Epithelial cell of esophagus (primary cell): ENCODE results near the gene EXOC3L1.
A peak's percentile ranks its signal among the peaks of the same experiment; 100 is the strongest.

ENCODE experiments used
- DNase-seq: peaks from one replicate; pipeline ENCODE4 v3.0.0; 2010; ENCODE audit warnings: low read depth
- H3K4me3 ChIP-seq: 2 replicates; pipeline ENCODE4 v1.5.1; 2011; ENCODE audit warnings: mild to moderate bottlenecking, low read length, control low read depth
- CTCF ChIP-seq: IDR thresholded peaks from 2 replicates; pipeline ENCODE4 v1.5.1; 2011; ENCODE audit warnings: low read depth, mild to moderate bottlenecking, low read length, control low read depth, inconsistent platforms; ENCODE audit not compliant: insufficient read depth; ENCODE audit errors: missing control alignments

EXOC3L1 gene

DNA sequence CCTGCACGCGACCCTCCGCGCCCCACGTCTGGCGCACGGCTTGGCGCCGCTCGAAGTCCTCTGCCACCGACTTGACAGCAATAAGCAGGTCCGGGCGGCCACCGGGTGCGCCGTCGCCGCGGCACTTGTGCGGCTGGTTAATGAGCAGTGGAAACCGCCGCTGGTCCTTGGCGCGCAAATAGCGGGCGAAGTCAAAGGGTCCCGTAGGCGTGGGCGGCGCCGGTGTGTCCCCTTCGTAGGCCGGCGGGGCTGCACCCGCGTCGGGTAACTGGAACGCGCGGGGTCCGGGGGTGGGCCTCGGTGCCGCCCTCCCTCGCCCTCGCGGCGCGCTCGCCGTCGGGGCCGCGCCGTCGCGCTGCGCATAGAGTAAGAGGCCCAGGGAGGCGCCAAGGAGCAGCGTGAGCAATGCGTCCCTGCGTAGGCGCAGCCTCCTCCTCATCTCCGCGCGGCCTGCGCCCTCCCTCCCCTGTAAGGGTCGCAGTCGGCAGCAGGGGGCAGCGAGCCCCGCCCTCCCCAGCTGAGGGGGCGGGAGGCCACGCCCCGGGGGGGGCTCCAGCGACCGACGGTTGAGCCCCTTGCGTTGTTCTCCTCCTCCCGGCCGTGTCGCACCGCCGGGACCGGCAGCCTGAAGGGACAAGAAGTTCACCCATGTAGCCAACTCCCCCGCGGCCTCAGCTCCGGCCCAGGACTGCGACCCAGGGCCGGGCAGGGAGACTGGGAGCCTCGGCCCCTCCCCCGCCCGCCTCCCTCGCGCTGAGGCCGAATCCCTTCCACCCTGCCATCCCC, 39.7 kb downstream of the EXOC3L1 start:
- no peak for TF ChIP-seq CTCF
- H3K4me3 ChIP-seq = peak overlapping the region; percentile 55
- DNase-seq = peak; percentile 42

- no peak for TF ChIP-seq CTCF
- DNase-seq = no peak
- no peak overlapping the region for H3K4me3 ChIP-seq
These were observed 40.5 kb downstream of the EXOC3L1 start for GRCh38 chr16:67149276-67150046.

DNA sequence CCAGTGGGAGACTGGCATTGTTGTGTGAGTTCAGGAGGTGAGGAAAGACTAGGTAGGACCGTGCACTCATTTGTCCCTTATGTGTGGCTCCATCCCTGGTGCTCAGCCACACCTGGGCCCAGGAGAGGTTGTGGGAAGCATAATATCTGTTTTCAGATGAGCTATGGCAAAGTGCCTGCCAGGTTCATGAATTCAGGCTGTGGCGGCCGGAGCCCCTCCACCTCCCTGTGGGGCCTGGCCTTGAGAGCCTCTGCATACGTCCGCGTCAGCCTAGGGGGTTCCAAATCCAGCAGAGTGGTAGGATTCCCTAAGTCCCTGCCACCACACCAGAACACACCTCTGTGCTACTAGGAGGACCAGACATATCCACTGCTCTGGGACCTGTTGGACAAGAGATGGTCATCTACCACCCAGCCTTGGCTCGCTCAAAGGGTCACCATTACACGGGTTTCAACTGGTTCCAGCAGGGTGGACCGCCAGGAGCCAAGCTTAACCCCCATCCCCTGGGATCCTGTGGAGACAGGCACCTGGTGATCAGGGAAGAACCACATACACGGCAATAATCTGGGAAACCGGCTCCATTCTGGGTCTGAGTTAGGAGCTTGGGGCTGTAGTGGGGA, 41.2 kb downstream of the EXOC3L1 start:
- H3K4me3 ChIP-seq = no peak overlapping the region
- DNase-seq = no peak
- TF ChIP-seq CTCF = no peak

DNA sequence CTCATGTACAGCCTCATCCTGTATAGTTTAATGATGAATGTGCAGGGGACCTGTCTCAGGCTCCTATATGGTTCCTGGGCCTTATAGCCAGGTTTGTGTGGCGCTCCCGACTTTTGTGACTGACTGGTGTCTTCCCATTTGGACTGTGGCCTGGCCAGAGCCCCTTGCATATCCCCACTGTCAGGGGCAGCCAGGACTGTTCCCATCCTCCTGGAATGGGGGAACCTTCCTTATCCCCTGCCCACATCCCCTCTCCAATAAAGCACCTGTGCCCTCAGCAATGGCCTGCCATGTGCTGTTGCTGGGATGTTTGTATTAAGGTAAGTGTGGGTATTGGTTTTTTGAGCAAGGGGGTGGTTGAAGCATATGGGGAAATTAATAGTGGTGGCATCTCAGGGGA, 41.7 kb downstream of the EXOC3L1 start:
- H3K4me3 ChIP-seq = no peak overlapping the region
- no peak for TF ChIP-seq CTCF
- no peak for DNase-seq

DNA sequence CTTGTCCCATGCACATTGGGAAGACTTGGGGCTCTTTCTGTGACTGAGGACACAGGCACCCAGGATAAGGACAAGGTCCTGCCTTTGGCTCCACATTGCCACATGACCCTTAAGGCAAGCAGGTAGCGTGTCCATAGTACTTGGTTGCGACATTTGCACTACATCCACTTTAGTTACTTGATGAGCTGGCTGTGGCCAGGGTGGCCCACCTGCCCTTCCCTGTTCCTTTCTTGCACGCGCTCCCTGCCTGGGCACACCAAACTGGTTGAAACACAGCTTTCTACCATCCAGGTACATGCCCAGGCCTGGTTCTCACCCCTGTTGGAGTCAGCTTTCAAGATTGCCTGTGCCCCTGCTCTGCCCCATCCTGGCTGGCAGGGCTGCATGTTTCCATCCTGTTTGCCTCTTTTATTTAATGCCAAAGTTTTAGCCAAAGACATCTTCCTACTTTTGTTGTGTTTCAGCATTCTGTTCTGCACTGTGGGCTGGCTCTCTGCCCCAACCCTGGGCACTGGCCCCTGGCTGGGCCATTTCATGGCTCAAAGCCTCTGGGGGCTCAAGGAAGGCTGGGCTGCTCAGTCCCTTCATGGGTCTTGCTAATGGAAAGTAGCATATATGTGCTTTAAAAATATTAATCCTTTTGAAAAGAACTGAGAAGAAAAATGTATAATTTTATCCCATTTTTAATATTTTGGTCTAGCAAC, 42.3 kb downstream of the EXOC3L1 start:
- peak; percentile 69 for DNase-seq
- H3K4me3 ChIP-seq = no peak overlapping the region
- no peak for TF ChIP-seq CTCF

- DNase-seq = no peak
- TF ChIP-seq CTCF = no peak
- no peak overlapping the region for H3K4me3 ChIP-seq
These were observed 43.2 kb downstream of the EXOC3L1 start for GRCh38 chr16:67146523-67147357.
